ENCODE results near the gene MAN1A1.
A peak's percentile ranks its signal among the peaks of the same experiment; 100 is the strongest.

The MAN1A1 gene

GRCh38 chr6:119176445-119176844 lies 173.1 kb downstream of the MAN1A1 start:
- no peak for DNase-seq
- H3K9me3 Mint-ChIP-seq: no peaks in the 10 kb centered on the region
- H3K27ac Mint-ChIP-seq: no peak overlapping the region
- no peak overlapping the region for H3K4me3 Mint-ChIP-seq
- TF ChIP-seq, protein P1, sequence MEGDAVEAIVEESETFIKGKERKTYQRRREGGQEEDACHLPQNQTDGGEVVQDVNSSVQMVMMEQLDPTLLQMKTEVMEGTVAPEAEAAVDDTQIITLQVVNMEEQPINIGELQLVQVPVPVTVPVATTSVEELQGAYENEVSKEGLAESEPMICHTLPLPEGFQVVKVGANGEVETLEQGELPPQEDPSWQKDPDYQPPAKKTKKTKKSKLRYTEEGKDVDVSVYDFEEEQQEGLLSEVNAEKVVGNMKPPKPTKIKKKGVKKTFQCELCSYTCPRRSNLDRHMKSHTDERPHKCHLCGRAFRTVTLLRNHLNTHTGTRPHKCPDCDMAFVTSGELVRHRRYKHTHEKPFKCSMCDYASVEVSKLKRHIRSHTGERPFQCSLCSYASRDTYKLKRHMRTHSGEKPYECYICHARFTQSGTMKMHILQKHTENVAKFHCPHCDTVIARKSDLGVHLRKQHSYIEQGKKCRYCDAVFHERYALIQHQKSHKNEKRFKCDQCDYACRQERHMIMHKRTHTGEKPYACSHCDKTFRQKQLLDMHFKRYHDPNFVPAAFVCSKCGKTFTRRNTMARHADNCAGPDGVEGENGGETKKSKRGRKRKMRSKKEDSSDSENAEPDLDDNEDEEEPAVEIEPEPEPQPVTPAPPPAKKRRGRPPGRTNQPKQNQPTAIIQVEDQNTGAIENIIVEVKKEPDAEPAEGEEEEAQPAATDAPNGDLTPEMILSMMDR (IDR thresholded peaks at IDR 0.05): no peak
- H3K36me3 Mint-ChIP-seq (ENCODE audit: low read depth): peaks cover 21% of the 10 kb centered on the region
- H3K4me1 Mint-ChIP-seq: no peaks in the 10 kb centered on the region
- no peaks in the 10 kb centered on the region for H3K27me3 Mint-ChIP-seq (ENCODE audit: low read depth, poor library complexity)

GRCh38 chr6:119174879-119175817 lies 174.4 kb downstream of the MAN1A1 start:
- TF ChIP-seq, protein P1 (IDR thresholded peaks at IDR 0.05): no peak
- Mint-ChIP-seq H3K4me1 (no peaks in the 10 kb centered on the region), H3K27me3 (ENCODE audit: low read depth, poor library complexity) (no peaks in the 10 kb centered on the region), H3K27ac (no peak overlapping the region), H3K9me3 (no peaks in the 10 kb centered on the region), H3K36me3 (ENCODE audit: low read depth) (peaks cover 13% of the 10 kb centered on the region), H3K4me3 (no peak overlapping the region)
- DNase-seq: no peak

- DNase-seq: no peak
- Mint-ChIP-seq H3K4me1 (no peaks in the 10 kb centered on the region), H3K27me3 (ENCODE audit: low read depth, poor library complexity) (no peaks in the 10 kb centered on the region), H3K36me3 (ENCODE audit: low read depth) (peaks cover 6% of the 10 kb centered on the region), H3K4me3 (no peak overlapping the region), H3K9me3 (no peaks in the 10 kb centered on the region), H3K27ac (peak overlapping the region; percentile 52)
- TF ChIP-seq, protein P1 (IDR thresholded peaks at IDR 0.05): no peak
Measured at GRCh38 chr6:119174085-119174445, 175.5 kb downstream of the MAN1A1 start.

DNA sequence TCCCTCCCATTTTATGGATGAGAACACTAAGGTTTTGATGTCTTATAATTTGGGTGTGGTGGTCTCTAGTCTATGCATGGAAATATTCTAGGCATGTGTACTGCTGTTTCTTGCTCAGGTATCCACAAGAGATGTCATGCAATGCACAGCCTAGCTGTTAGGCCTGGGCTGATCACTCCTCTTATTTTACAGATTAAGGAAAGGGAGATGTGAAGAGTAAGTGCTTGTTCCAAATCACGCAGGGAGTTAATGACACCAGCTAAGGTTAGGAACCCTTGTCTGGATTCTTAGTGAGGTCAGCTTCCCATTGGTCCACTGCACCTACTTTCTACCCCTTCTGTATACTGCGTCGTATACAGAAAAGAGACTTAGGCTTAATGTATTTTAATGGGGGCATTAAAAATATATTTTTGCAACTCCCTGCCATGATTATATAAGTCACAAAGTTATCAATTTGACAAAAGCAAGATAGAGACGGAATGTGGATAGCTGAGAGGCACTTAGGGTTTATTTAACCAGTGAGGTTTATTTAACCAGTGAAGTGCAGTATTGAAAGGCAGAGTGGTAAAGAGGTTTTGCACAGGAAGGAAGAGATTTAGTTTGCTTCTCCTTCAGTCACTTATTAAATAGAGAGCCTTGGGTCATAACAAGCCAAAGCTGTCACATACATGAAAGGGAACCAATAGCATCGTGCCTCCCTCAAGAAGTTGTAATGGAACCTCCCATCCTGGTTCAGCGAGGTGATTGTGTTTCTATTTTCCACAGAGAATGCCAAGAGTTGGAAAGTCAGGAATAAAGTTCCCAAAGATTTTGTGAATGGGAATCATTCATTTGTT lies 176.1 kb downstream of the MAN1A1 start:
- no peaks in the 10 kb centered on the region for H3K4me1 Mint-ChIP-seq
- no peak overlapping the region for H3K4me3 Mint-ChIP-seq
- no peaks in the 10 kb centered on the region for H3K27me3 Mint-ChIP-seq (ENCODE audit: low read depth, poor library complexity)
- H3K36me3 Mint-ChIP-seq (ENCODE audit: low read depth): peaks cover 6% of the 10 kb centered on the region
- peak overlapping the region; percentile 52 for H3K27ac Mint-ChIP-seq
- no peaks in the 10 kb centered on the region for H3K9me3 Mint-ChIP-seq
- no peak for DNase-seq
- TF ChIP-seq, protein P1 (IDR thresholded peaks at IDR 0.05): no peak

GRCh38 chr6:119172824-119173223 lies 176.7 kb downstream of the MAN1A1 start:
- H3K36me3 Mint-ChIP-seq (ENCODE audit: low read depth): peaks cover 6% of the 10 kb centered on the region
- no peaks in the 10 kb centered on the region for H3K4me1 Mint-ChIP-seq
- no peaks in the 10 kb centered on the region for H3K27me3 Mint-ChIP-seq (ENCODE audit: low read depth, poor library complexity)
- no peak overlapping the region for H3K27ac Mint-ChIP-seq
- TF ChIP-seq, protein P1 (IDR thresholded peaks at IDR 0.05): no peak
- H3K4me3 Mint-ChIP-seq: no peak overlapping the region
- H3K9me3 Mint-ChIP-seq: no peaks in the 10 kb centered on the region
- no peak for DNase-seq
